ENCODE results near the gene ALDH5A1. TPM values are rescaled to one million over a fixed set of nuclear protein-coding genes. Genes with fewer than 3 reads are reported as not detected.

The ALDH5A1 gene
- total and polyA plus RNA-seq, 2 donors (not counting 1 experiment from before 2014, with no cell fraction given): 5.7 to 26.3 TPM

GRCh38 chr6:24545691-24546090 is 50.9 kb downstream of the ALDH5A1 start:
- Mint-ChIP-seq H3K9me3 (ENCODE audit: insufficient read depth) (no peaks in the 10 kb centered on the region), H3K4me3 (no peak overlapping the region), H3K27me3 (peaks cover 7% of the 10 kb centered on the region), H3K27ac (no peak overlapping the region), H3K4me1 (no peaks in the 10 kb centered on the region)
- Histone ChIP-seq H4K20me1 (ENCODE audit: control insufficient read depth, insufficient read depth, low read length, poor library complexity, severe bottlenecking) (no peaks in the 10 kb centered on the region), H3K9ac (ENCODE audit: low read length) (no peak overlapping the region), H3K4me3 (ENCODE audit: control extremely low read depth in 1 of 5, extremely low read depth in 1 of 5, insufficient read depth in 1 of 5, low read depth in 2 of 5, low read length in 4 of 5) (no peak overlapping the region), H3K9me3 (ENCODE audit: control extremely low read depth in 1 of 3, control insufficient read depth in 2 of 3, insufficient read depth in 1 of 3, low read length in 2 of 3) (no peaks in the 10 kb centered on the region), H3K79me2 (ENCODE audit: control insufficient read depth, insufficient read depth, low read length) (no peaks in the 10 kb centered on the region), H2AFZ (ENCODE audit: insufficient read depth, low read depth, low read length, poor library complexity, severe bottlenecking) (no peak overlapping the region), H3K27ac (ENCODE audit: low read length in 2 of 2) (no peak overlapping the region), H3K36me3 (replicated peaks in 1 of 2; ENCODE audit: control extremely low read depth in 1 of 2, control insufficient read depth in 1 of 2, extremely low read depth in 1 of 2, insufficient read depth in 2 of 2, low read length in 1 of 2) (no peaks in the 10 kb centered on the region), H3K4me2 (replicated peaks; ENCODE audit: low read depth, low read length, poor library complexity, severe bottlenecking) (no peak overlapping the region), H3K27me3 (replicated peaks in 1 of 4; ENCODE audit: control extremely low read depth in 1 of 4, control insufficient read depth in 3 of 4, insufficient read depth in 4 of 4, low read length in 3 of 4) (peaks cover 0 to 12% (median 0%) of the 10 kb centered on the region in 4 experiments), H3K4me1 (ENCODE audit: control insufficient read depth in 2 of 2, insufficient read depth in 2 of 2, low read length in 2 of 2) (peaks cover 0 to 5% of the 10 kb centered on the region in 2 donors)
- ATAC-seq (ENCODE audit: low read depth): no peak
- CTCF ChIA-PET: no interaction called here
- no CpG with 5 or more reads among the region's 3 CpGs for WGBS (ENCODE audit: insufficient coverage)
- no peak for DNase-seq
- TF ChIP-seq, protein P1, sequence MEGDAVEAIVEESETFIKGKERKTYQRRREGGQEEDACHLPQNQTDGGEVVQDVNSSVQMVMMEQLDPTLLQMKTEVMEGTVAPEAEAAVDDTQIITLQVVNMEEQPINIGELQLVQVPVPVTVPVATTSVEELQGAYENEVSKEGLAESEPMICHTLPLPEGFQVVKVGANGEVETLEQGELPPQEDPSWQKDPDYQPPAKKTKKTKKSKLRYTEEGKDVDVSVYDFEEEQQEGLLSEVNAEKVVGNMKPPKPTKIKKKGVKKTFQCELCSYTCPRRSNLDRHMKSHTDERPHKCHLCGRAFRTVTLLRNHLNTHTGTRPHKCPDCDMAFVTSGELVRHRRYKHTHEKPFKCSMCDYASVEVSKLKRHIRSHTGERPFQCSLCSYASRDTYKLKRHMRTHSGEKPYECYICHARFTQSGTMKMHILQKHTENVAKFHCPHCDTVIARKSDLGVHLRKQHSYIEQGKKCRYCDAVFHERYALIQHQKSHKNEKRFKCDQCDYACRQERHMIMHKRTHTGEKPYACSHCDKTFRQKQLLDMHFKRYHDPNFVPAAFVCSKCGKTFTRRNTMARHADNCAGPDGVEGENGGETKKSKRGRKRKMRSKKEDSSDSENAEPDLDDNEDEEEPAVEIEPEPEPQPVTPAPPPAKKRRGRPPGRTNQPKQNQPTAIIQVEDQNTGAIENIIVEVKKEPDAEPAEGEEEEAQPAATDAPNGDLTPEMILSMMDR (IDR thresholded peaks at IDR 0.05): no peak
- TF ChIP-seq EZH2 (IDR thresholded peaks at IDR 0.05; ENCODE audit: borderline replicate concordance, insufficient read depth, low read depth, low read length, poor library complexity, severe bottlenecking): no peak
- intact Hi-C loops (cut with micrococcal nuclease): no loop called here
- POLR2A ChIA-PET: no interaction called here

DNA sequence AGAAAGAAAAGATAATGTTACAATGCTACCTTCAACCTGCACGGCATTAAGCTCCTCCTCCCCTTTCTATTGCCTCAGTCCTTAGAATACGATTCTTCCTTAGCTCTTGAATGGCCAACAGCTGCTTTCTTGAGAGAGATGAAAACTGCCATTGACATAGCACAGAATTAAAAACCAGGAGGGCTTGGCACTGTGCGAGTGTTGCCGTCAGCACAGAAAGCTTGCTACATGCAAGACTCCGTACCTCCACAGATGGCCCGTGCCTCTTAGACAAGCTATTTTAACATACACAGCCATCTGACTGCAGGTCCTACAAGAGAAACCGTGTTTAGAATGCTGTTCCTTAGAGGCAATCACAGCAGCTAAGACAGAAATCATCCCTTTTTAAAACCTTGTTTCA is 51.7 kb downstream of the ALDH5A1 start:
- H3K9ac ChIP-seq (ENCODE audit: low read length): no peak overlapping the region
- intact Hi-C loops (cut with micrococcal nuclease): no loop called here
- H3K79me2 ChIP-seq (ENCODE audit: control insufficient read depth, insufficient read depth, low read length): no peaks in the 10 kb centered on the region
- Mint-ChIP-seq H3K9me3 (ENCODE audit: insufficient read depth) (no peaks in the 10 kb centered on the region), H3K27me3 (peaks cover 7% of the 10 kb centered on the region), H3K4me3 (no peak overlapping the region), H3K27ac (no peak overlapping the region), H3K4me1 (no peaks in the 10 kb centered on the region)
- CTCF ChIA-PET: interaction anchor here (2.2 kb wide), 1 partner anchor 35 kb away, joined by 7 read pairs; no protein-coding TSS in a partner anchor
- no peaks in the 10 kb centered on the region for H3K36me3 ChIP-seq (replicated peaks in 1 of 2; ENCODE audit: control extremely low read depth in 1 of 2, control insufficient read depth in 1 of 2, extremely low read depth in 1 of 2, insufficient read depth in 2 of 2, low read length in 1 of 2)
- no peak overlapping the region for H3K4me2 ChIP-seq (replicated peaks; ENCODE audit: low read depth, low read length, poor library complexity, severe bottlenecking)
- DNase-seq: no peak
- H3K4me1 ChIP-seq (ENCODE audit: control insufficient read depth in 2 of 2, insufficient read depth in 2 of 2, low read length in 2 of 2): peaks cover 0 to 5% of the 10 kb centered on the region in 2 donors
- no peaks in the 10 kb centered on the region for H3K9me3 ChIP-seq (ENCODE audit: control extremely low read depth in 1 of 3, control insufficient read depth in 2 of 3, insufficient read depth in 1 of 3, low read length in 2 of 3)
- no peak overlapping the region for H3K27ac ChIP-seq (ENCODE audit: low read length in 2 of 2)
- WGBS (ENCODE audit: insufficient coverage): 97% methylated on average over 5 of the region's 7 CpGs
- H4K20me1 ChIP-seq (ENCODE audit: control insufficient read depth, insufficient read depth, low read length, poor library complexity, severe bottlenecking): no peaks in the 10 kb centered on the region
- H3K27me3 ChIP-seq (replicated peaks in 1 of 4; ENCODE audit: control extremely low read depth in 1 of 4, control insufficient read depth in 3 of 4, insufficient read depth in 4 of 4, low read length in 3 of 4): peaks cover 0 to 12% (median 0%) of the 10 kb centered on the region in 4 experiments
- no peak overlapping the region for H3K4me3 ChIP-seq (ENCODE audit: control extremely low read depth in 1 of 5, extremely low read depth in 1 of 5, insufficient read depth in 1 of 5, low read depth in 2 of 5, low read length in 4 of 5)
- POLR2A ChIA-PET: no interaction called here
- ATAC-seq (ENCODE audit: low read depth): no peak
- H2AFZ ChIP-seq (ENCODE audit: insufficient read depth, low read depth, low read length, poor library complexity, severe bottlenecking): no peak overlapping the region
- TF ChIP-seq, protein P1 (IDR thresholded peaks at IDR 0.05): no peak
- no peak for TF ChIP-seq EZH2 (IDR thresholded peaks at IDR 0.05; ENCODE audit: borderline replicate concordance, insufficient read depth, low read depth, low read length, poor library complexity, severe bottlenecking)

Data from B cell (primary cell).